ENCODE measurements around the gene CTNNBL1. TPM values are rescaled to one million over a fixed set of nuclear protein-coding genes. Genes with fewer than 3 reads are reported as not detected.

Gene CTNNBL1
- total and polyA plus RNA-seq, 7 experiments from 2014 or later: 41.7 to 93.4 (median 56.4) TPM

DNA sequence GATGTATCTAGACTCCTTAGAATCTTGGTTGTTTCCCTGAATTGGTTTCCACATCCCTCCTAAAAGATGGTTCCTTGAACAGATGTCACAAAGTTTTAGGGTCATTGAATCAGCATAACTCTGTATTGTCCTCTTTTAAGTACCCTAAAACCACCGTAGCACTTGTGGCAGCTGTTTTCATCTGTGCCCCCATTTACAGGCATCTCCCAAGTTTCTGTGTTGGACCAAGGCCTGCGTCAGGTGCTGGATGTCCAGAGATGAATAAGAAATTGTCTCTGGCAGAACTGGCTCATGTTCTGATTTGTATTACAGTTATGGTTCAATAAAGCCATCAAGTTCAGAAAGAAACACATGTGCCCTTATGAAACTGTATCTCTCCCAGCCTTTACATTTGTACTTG, 48.3 kb downstream of the CTNNBL1 start:
- H3K4me3 Mint-ChIP-seq: no peak overlapping the region
- H3K4me1 ChIP-seq (ENCODE audit: control insufficient read depth in 2 of 2, insufficient read depth in 2 of 2, low read length in 2 of 2): no peaks in the 10 kb centered on the region
- no peak overlapping the region for H3K4me3 ChIP-seq (ENCODE audit: low read length)
- H3K9me3 ChIP-seq (ENCODE audit: control insufficient read depth in 2 of 3, low read length in 3 of 3): no peaks in the 10 kb centered on the region
- no peak overlapping the region for H3K27ac Mint-ChIP-seq
- H3K36me3 Mint-ChIP-seq: peaks cover 13 to 65% (median 36%) of the 10 kb centered on the region in 5 donors
- H3K27me3 ChIP-seq (ENCODE audit: control insufficient read depth in 2 of 2, insufficient read depth in 2 of 2, low read length in 2 of 2): no peaks in the 10 kb centered on the region
- peaks cover 0 to 40% (median 4%) of the 10 kb centered on the region in 3 experiments for H3K36me3 ChIP-seq (ENCODE audit: control insufficient read depth in 2 of 3, insufficient read depth in 3 of 3, low read length in 3 of 3)
- no peaks in the 10 kb centered on the region for H3K27me3 Mint-ChIP-seq
- ChIA-PET CTCF (no interaction called here), POLR2A (no interaction called here)
- DNase-seq (no peak), ATAC-seq (no peak)
- no peak overlapping the region for H3K27ac ChIP-seq (ENCODE audit: low read depth, low read length)
- peaks cover 0 to 35% (median 8%) of the 10 kb centered on the region in 7 donors for H3K4me1 Mint-ChIP-seq
- intact Hi-C loops (cut with micrococcal nuclease): no loop called here
- H3K9me3 Mint-ChIP-seq: no peaks in the 10 kb centered on the region

DNA sequence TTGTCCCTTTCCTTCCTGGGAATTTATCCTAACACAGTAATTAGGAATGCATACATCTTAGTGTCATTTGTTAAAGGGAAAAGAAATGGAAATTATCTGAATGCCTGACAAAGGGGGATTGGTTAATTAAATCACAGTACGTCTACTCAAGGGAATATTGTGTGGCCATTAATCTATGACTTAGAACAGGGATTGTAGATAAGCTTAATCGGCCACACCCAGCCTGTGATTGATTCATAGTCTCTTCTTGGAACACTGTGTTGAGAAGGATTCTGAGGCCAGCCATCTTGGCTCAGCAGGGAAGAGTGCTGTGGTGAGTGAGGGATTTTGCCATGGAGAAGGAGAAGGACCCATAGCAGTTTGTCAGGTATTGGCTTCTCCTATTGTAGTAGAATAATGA, 50.5 kb downstream of the CTNNBL1 start:
- Mint-ChIP-seq H3K4me3 (no peak overlapping the region), H3K36me3 (peaks cover 12 to 59% (median 31%) of the 10 kb centered on the region in 5 donors), H3K4me1 (peaks cover 0 to 35% (median 8%) of the 10 kb centered on the region in 7 donors), H3K27me3 (no peaks in the 10 kb centered on the region), H3K9me3 (no peaks in the 10 kb centered on the region), H3K27ac (peak overlapping the region in 5 of 9 donors; percentile 2 to 88 (median 60))
- Histone ChIP-seq H3K4me1 (ENCODE audit: control insufficient read depth in 2 of 2, insufficient read depth in 2 of 2, low read length in 2 of 2) (no peaks in the 10 kb centered on the region), H3K36me3 (ENCODE audit: control insufficient read depth in 2 of 3, insufficient read depth in 3 of 3, low read length in 3 of 3) (peaks cover 4 to 27% (median 4%) of the 10 kb centered on the region in 3 experiments), H3K4me3 (ENCODE audit: low read length) (no peak overlapping the region), H3K9me3 (ENCODE audit: control insufficient read depth in 2 of 3, low read length in 3 of 3) (no peaks in the 10 kb centered on the region), H3K27me3 (ENCODE audit: control insufficient read depth in 2 of 2, insufficient read depth in 2 of 2, low read length in 2 of 2) (no peaks in the 10 kb centered on the region), H3K27ac (ENCODE audit: low read depth, low read length) (no peak overlapping the region)
- intact Hi-C loops (cut with micrococcal nuclease): no loop called here
- no peak for ATAC-seq
- no peak for DNase-seq
- CTCF ChIA-PET: no interaction called here
- POLR2A ChIA-PET: no interaction called here

DNA sequence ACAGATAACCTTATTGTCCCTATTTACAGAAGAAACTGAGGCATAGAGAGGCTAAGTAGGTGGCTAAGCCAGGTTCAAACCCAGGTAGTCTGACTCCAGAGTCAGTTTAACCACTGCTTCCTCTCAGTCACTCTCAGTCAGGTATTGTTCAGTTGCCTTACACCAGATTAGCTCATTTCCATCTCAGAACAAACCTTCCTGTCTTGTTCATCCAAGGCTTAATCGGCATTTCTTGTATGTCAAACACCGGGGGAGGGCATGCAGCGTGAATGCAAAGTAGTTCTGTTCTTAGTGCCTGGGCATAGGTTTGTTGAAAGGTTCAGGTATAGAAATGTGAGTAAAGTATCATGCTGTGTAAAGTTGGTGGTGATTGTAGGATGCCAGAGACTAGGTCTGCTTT, 51.7 kb downstream of the CTNNBL1 start:
- Mint-ChIP-seq H3K4me3 (peak overlapping the region in 2 of 10 donors; percentile 2 to 30), H3K36me3 (peaks cover 12 to 57% (median 23%) of the 10 kb centered on the region in 5 donors), H3K27me3 (no peaks in the 10 kb centered on the region), H3K4me1 (peaks cover 0 to 35% (median 8%) of the 10 kb centered on the region in 7 donors), H3K27ac (peak overlapping the region in 5 of 9 donors; percentile 14 to 88 (median 35)), H3K9me3 (no peaks in the 10 kb centered on the region)
- intact Hi-C loops (cut with micrococcal nuclease): no loop called here
- H3K27ac ChIP-seq (ENCODE audit: low read depth, low read length): no peak overlapping the region
- no peaks in the 10 kb centered on the region for H3K9me3 ChIP-seq (ENCODE audit: control insufficient read depth in 2 of 3, low read length in 3 of 3)
- ChIA-PET CTCF (no interaction called here), POLR2A (no interaction called here)
- H3K27me3 ChIP-seq (ENCODE audit: control insufficient read depth in 2 of 2, insufficient read depth in 2 of 2, low read length in 2 of 2): no peaks in the 10 kb centered on the region
- H3K36me3 ChIP-seq (ENCODE audit: control insufficient read depth in 2 of 3, insufficient read depth in 3 of 3, low read length in 3 of 3): peaks cover 4 to 29% (median 4%) of the 10 kb centered on the region in 3 experiments
- no peak for ATAC-seq
- H3K4me1 ChIP-seq (ENCODE audit: control insufficient read depth in 2 of 2, insufficient read depth in 2 of 2, low read length in 2 of 2): no peaks in the 10 kb centered on the region
- DNase-seq: peak in 6 of 9 donors; percentile 1 to 47 (median 16)
- H3K4me3 ChIP-seq (ENCODE audit: low read length): no peak overlapping the region

DNA sequence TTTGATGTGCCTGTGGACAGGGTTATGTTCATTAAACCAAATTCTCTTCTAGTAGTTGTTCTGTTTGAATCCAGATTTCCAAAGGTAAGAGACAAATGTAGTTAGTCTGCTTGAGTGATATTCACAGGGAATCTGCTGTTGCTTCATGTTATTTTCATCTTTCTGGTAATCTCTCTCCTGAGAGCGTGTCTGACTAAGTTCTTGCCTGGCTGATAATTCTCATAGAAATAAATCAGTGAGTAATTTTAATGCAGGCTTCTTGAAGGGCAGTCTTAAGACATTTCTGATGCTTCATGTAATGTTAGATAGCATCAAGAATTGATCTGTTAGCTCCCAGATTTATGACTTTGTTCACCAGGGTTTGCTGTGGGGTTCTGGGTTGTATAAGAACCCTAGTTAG, 54.2 kb downstream of the CTNNBL1 start:
- CTCF ChIA-PET: no interaction called here
- H3K27ac ChIP-seq (ENCODE audit: low read depth, low read length): no peak overlapping the region
- peaks cover 4 to 33% (median 4%) of the 10 kb centered on the region in 3 experiments for H3K36me3 ChIP-seq (ENCODE audit: control insufficient read depth in 2 of 3, insufficient read depth in 3 of 3, low read length in 3 of 3)
- H3K4me1 Mint-ChIP-seq: peaks cover 0 to 35% (median 8%) of the 10 kb centered on the region in 7 donors
- no peaks in the 10 kb centered on the region for H3K27me3 Mint-ChIP-seq
- intact Hi-C loops (cut with micrococcal nuclease): no loop called here
- ATAC-seq (no peak), DNase-seq (no peak)
- no peaks in the 10 kb centered on the region for H3K27me3 ChIP-seq (ENCODE audit: control insufficient read depth in 2 of 2, insufficient read depth in 2 of 2, low read length in 2 of 2)
- H3K9me3 ChIP-seq (ENCODE audit: control insufficient read depth in 2 of 3, low read length in 3 of 3): no peaks in the 10 kb centered on the region
- no peak overlapping the region for H3K4me3 Mint-ChIP-seq
- H3K4me1 ChIP-seq (ENCODE audit: control insufficient read depth in 2 of 2, insufficient read depth in 2 of 2, low read length in 2 of 2): no peaks in the 10 kb centered on the region
- POLR2A ChIA-PET: no interaction called here
- H3K36me3 Mint-ChIP-seq: peaks cover 13 to 60% (median 21%) of the 10 kb centered on the region in 5 donors
- H3K4me3 ChIP-seq (ENCODE audit: low read length): no peak overlapping the region
- H3K9me3 Mint-ChIP-seq: no peaks in the 10 kb centered on the region
- no peak overlapping the region for H3K27ac Mint-ChIP-seq

DNA sequence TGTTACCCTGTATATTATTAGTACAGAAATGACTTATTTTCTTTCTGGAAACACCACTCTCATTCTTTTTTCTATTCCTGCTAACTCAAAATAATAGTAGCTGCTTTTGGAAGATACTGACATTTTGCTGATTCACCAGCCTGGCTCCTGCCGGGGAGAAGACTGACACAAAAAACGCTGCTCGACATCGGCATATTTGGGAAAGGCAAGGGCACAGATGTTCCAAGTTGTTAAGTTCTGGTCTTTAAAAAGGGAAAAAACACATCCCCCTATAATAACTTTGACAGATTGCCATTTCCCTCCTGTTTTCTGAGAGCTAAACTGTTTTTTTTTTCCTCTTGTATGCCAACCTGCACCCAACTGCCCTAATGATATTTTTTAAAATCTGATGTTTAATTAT, 55.4 kb downstream of the CTNNBL1 start:
- Histone ChIP-seq H3K4me3 (ENCODE audit: low read length) (no peak overlapping the region), H3K4me1 (ENCODE audit: control insufficient read depth in 2 of 2, insufficient read depth in 2 of 2, low read length in 2 of 2) (no peaks in the 10 kb centered on the region), H3K27me3 (ENCODE audit: control insufficient read depth in 2 of 2, insufficient read depth in 2 of 2, low read length in 2 of 2) (no peaks in the 10 kb centered on the region), H3K9me3 (ENCODE audit: control insufficient read depth in 2 of 3, low read length in 3 of 3) (no peaks in the 10 kb centered on the region), H3K36me3 (ENCODE audit: control insufficient read depth in 2 of 3, insufficient read depth in 3 of 3, low read length in 3 of 3) (peaks cover 4 to 40% (median 4%) of the 10 kb centered on the region in 3 experiments), H3K27ac (ENCODE audit: low read depth, low read length) (no peak overlapping the region)
- H3K36me3 Mint-ChIP-seq: peaks cover 15 to 61% (median 23%) of the 10 kb centered on the region in 5 donors
- POLR2A ChIA-PET: no interaction called here
- no peak overlapping the region for H3K27ac Mint-ChIP-seq
- no peaks in the 10 kb centered on the region for H3K9me3 Mint-ChIP-seq
- H3K4me3 Mint-ChIP-seq: no peak overlapping the region
- peaks cover 0 to 23% (median 8%) of the 10 kb centered on the region in 7 donors for H3K4me1 Mint-ChIP-seq
- CTCF ChIA-PET: interaction anchor here (0.8 kb wide), 1 partner anchor 11 kb away, joined by 3 read pairs; no protein-coding TSS in a partner anchor
- intact Hi-C loops (cut with micrococcal nuclease): no loop called here
- no peaks in the 10 kb centered on the region for H3K27me3 Mint-ChIP-seq
- no peak for ATAC-seq
- no peak for DNase-seq

DNA sequence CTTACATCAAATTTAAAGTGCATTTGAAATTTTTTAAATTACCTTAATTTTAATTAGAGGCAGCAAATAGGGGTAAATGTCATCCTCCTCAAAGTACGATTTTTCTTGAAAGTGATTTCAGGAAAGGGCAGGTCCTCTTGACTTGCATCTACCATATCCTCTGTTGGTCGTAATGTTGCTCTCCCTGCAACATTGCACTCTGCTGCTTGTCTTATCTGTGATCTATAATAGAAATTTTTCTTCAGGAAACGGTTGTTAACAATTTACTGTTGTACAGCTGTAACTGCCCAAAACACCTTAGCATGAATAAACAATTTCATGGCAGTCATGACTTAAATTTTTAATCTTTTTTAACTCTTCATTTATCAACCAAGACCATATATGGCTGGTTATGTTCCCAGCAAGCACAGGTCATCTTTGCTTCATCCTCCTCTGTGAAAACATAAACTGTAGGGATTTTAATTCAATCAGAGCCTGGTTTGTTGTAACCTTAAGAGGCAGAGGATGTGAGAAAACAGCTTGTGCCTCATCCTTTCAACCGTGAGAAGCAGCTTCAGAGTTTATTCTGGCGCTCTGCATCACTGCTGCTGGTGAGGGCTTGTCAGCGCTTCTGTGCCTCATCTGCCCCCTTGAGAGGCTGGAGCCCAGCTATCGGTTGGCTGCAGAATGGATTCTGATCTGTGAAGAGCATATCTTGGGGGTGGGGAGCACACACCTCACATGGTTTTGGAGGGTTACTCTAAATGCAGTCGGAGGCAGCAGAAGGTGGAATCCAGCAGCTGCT, 56.0 kb downstream of the CTNNBL1 start:
- H3K9me3 Mint-ChIP-seq: no peaks in the 10 kb centered on the region
- H3K4me3 Mint-ChIP-seq: no peak overlapping the region
- peaks cover 0 to 17% (median 7%) of the 10 kb centered on the region in 7 donors for H3K4me1 Mint-ChIP-seq
- H3K27me3 Mint-ChIP-seq: no peaks in the 10 kb centered on the region
- Histone ChIP-seq H3K36me3 (ENCODE audit: control insufficient read depth in 2 of 3, insufficient read depth in 3 of 3, low read length in 3 of 3) (peaks cover 4 to 40% (median 4%) of the 10 kb centered on the region in 3 experiments), H3K27ac (ENCODE audit: low read depth, low read length) (no peak overlapping the region), H3K9me3 (ENCODE audit: control insufficient read depth in 2 of 3, low read length in 3 of 3) (no peaks in the 10 kb centered on the region), H3K27me3 (ENCODE audit: control insufficient read depth in 2 of 2, insufficient read depth in 2 of 2, low read length in 2 of 2) (no peaks in the 10 kb centered on the region), H3K4me1 (ENCODE audit: control insufficient read depth in 2 of 2, insufficient read depth in 2 of 2, low read length in 2 of 2) (no peaks in the 10 kb centered on the region), H3K4me3 (ENCODE audit: low read length) (no peak overlapping the region)
- no peak for DNase-seq
- CTCF ChIA-PET: interaction anchor here (0.8 kb wide), 1 partner anchor 11 kb away, joined by 3 read pairs; no protein-coding TSS in a partner anchor
- intact Hi-C loops (cut with micrococcal nuclease): no loop called here
- ATAC-seq: no peak
- H3K36me3 Mint-ChIP-seq: peaks cover 15 to 58% (median 23%) of the 10 kb centered on the region in 5 donors
- POLR2A ChIA-PET: no interaction called here
- no peak overlapping the region for H3K27ac Mint-ChIP-seq

DNA sequence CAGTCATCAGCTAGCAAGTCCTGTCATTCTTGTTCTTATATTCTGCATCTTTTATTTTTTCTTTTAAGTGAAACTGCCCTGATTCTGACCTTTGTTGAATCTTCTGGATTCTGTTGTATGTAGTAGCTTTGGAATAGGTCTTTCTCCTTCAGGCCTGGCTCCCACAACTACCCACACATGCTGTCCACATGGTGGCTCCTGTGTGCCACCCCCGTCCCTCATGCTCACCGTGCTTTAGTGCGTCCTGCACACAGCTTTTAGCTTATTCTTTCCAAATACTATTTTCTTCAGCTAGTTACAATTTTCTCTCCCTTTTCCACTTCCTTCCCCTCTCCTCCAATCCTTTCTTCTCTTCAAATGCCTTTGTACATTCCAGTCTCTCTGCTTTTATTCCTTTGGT, 61.8 kb downstream of the CTNNBL1 start:
- DNase-seq (no peak), ATAC-seq (no peak)
- H3K36me3 ChIP-seq (ENCODE audit: control insufficient read depth in 2 of 3, insufficient read depth in 3 of 3, low read length in 3 of 3): peaks cover 0 to 47% (median 4%) of the 10 kb centered on the region in 3 experiments
- no peaks in the 10 kb centered on the region for H3K9me3 Mint-ChIP-seq
- peaks cover 0 to 12% (median 0%) of the 10 kb centered on the region in 7 donors for H3K4me1 Mint-ChIP-seq
- no peak overlapping the region for H3K4me3 Mint-ChIP-seq
- H3K27me3 ChIP-seq (ENCODE audit: control insufficient read depth in 2 of 2, insufficient read depth in 2 of 2, low read length in 2 of 2): no peaks in the 10 kb centered on the region
- H3K4me3 ChIP-seq (ENCODE audit: low read length): no peak overlapping the region
- no peaks in the 10 kb centered on the region for H3K4me1 ChIP-seq (ENCODE audit: control insufficient read depth in 2 of 2, insufficient read depth in 2 of 2, low read length in 2 of 2)
- H3K27ac Mint-ChIP-seq: no peak overlapping the region
- H3K27me3 Mint-ChIP-seq: no peaks in the 10 kb centered on the region
- CTCF ChIA-PET: no interaction called here
- H3K9me3 ChIP-seq (ENCODE audit: control insufficient read depth in 2 of 3, low read length in 3 of 3): no peaks in the 10 kb centered on the region
- POLR2A ChIA-PET: no interaction called here
- no peak overlapping the region for H3K27ac ChIP-seq (ENCODE audit: low read depth, low read length)
- intact Hi-C loops (cut with micrococcal nuclease): no loop called here
- H3K36me3 Mint-ChIP-seq: peaks cover 6 to 65% (median 39%) of the 10 kb centered on the region in 5 donors

All from naive thymus-derived CD4-positive, alpha-beta T cell (primary cell).